Measurements from ENCODE around the gene EFNA1. TPM values are rescaled to one million over a fixed set of nuclear protein-coding genes. Genes with fewer than 3 reads are reported as not detected.

EFNA1 gene
- total and polyA plus RNA-seq, 2 of the 13 experiments (the other 11 are each of a cell fraction or from before 2014, with no cell fraction given): 81.8 to 874 TPM

DNA sequence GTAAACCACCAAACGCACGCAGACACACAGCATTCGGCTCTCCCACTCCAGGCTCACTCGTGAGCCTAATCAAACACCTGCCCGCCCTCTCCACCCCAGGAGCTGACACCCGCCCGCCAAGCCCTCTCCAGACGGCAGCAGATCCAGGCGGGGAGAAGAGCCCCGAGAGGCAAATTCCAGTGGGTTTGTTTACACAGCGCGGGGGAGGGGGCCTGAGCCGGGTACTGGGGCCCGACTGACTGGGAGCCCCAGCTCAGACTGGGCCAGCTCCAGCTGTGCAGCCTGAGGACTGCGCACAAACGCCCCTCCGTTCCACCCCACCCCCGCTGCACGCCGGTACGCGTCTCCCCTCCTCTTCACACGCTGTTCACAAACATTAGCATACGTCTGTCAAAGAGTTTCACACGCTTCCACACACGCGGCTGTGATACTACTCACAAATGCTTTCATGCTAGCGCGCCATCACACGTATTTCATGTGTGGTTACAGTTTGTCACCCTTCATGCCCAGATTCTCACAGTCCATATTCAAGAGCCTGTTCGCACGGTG, 1.0 kb upstream of the EFNA1 start (continued):
- TF ChIP-seq YEATS4 (CRISPR knock-in tag; IDR thresholded peaks at IDR 0.05; ENCODE audit: borderline replicate concordance): no peak
- no peak for TF ChIP-seq CEBPB (IDR thresholded peaks at IDR 0.05; ENCODE audit: borderline replicate concordance, low read depth, low read length)
- no peak; the same call in 1 of the 2 replicates for TF ChIP-seq ZC3H13 (CRISPR knock-in tag; IDR thresholded peaks at IDR 0.05)
- TF ChIP-seq ZNF431 (CRISPR knock-in tag; IDR thresholded peaks at IDR 0.05; ENCODE audit: borderline replicate concordance, low read depth): no peak
- TF ChIP-seq RAD51 (IDR thresholded peaks at IDR 0.05; ENCODE audit: borderline replicate concordance): no peak
- TF ChIP-seq, protein P1, sequence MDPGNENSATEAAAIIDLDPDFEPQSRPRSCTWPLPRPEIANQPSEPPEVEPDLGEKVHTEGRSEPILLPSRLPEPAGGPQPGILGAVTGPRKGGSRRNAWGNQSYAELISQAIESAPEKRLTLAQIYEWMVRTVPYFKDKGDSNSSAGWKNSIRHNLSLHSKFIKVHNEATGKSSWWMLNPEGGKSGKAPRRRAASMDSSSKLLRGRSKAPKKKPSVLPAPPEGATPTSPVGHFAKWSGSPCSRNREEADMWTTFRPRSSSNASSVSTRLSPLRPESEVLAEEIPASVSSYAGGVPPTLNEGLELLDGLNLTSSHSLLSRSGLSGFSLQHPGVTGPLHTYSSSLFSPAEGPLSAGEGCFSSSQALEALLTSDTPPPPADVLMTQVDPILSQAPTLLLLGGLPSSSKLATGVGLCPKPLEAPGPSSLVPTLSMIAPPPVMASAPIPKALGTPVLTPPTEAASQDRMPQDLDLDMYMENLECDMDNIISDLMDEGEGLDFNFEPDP (CRISPR knock-in tag; conservative IDR thresholded peaks at IDR 0.05): no peak
- TF ChIP-seq, protein P2, sequence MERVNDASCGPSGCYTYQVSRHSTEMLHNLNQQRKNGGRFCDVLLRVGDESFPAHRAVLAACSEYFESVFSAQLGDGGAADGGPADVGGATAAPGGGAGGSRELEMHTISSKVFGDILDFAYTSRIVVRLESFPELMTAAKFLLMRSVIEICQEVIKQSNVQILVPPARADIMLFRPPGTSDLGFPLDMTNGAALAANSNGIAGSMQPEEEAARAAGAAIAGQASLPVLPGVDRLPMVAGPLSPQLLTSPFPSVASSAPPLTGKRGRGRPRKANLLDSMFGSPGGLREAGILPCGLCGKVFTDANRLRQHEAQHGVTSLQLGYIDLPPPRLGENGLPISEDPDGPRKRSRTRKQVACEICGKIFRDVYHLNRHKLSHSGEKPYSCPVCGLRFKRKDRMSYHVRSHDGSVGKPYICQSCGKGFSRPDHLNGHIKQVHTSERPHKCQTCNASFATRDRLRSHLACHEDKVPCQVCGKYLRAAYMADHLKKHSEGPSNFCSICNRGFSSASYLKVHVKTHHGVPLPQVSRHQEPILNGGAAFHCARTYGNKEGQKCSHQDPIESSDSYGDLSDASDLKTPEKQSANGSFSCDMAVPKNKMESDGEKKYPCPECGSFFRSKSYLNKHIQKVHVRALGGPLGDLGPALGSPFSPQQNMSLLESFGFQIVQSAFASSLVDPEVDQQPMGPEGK (CRISPR knock-in tag; IDR thresholded peaks at IDR 0.05): peak; percentile 75; the same call in 1 of the 2 replicates
- TF ChIP-seq ZSCAN31 (CRISPR knock-in tag; IDR thresholded peaks at IDR 0.05; ENCODE audit: low read depth): no peak
- TF ChIP-seq NFE2L2 (IDR thresholded peaks at IDR 0.05; ENCODE audit: low read length): no peak
- TF ChIP-seq RORA (CRISPR knock-in tag; IDR thresholded peaks at IDR 0.05): no peak
- TF ChIP-seq MXI1 (IDR thresholded peaks at IDR 0.05; ENCODE audit: borderline replicate concordance, low read depth, low read length): no peak
- TF ChIP-seq ASH2L (IDR thresholded peaks at IDR 0.05; ENCODE audit: insufficient read length, low read depth, low read length): peak; percentile 24
- TF ChIP-seq, protein P3, sequence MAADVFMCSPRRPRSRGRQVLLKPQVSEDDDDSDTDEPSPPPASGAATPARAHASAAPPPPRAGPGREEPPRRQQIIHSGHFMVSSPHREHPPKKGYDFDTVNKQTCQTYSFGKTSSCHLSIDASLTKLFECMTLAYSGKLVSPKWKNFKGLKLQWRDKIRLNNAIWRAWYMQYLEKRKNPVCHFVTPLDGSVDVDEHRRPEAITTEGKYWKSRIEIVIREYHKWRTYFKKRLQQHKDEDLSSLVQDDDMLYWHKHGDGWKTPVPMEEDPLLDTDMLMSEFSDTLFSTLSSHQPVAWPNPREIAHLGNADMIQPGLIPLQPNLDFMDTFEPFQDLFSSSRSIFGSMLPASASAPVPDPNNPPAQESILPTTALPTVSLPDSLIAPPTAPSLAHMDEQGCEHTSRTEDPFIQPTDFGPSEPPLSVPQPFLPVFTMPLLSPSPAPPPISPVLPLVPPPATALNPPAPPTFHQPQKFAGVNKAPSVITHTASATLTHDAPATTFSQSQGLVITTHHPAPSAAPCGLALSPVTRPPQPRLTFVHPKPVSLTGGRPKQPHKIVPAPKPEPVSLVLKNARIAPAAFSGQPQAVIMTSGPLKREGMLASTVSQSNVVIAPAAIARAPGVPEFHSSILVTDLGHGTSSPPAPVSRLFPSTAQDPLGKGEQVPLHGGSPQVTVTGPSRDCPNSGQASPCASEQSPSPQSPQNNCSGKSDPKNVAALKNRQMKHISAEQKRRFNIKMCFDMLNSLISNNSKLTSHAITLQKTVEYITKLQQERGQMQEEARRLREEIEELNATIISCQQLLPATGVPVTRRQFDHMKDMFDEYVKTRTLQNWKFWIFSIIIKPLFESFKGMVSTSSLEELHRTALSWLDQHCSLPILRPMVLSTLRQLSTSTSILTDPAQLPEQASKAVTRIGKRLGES (CRISPR knock-in tag; IDR thresholded peaks at IDR 0.05; ENCODE audit: borderline replicate concordance): no peak
- TF ChIP-seq JARID2 (CRISPR knock-in tag; IDR thresholded peaks at IDR 0.05; ENCODE audit: insufficient replicate concordance): no peak
- no peak for TF ChIP-seq ZNF775 (CRISPR knock-in tag; IDR thresholded peaks at IDR 0.05; ENCODE audit: borderline replicate concordance)
- peak; percentile 60; the same call in 1 of the 2 replicates for TF ChIP-seq HNF4G (IDR thresholded peaks at IDR 0.05; ENCODE audit: borderline replicate concordance, low read depth, low read length)
- TF ChIP-seq HNF4G (CRISPR knock-in tag; IDR thresholded peaks at IDR 0.05; ENCODE audit: borderline replicate concordance, low read depth): no peak
- TF ChIP-seq, protein P4, sequence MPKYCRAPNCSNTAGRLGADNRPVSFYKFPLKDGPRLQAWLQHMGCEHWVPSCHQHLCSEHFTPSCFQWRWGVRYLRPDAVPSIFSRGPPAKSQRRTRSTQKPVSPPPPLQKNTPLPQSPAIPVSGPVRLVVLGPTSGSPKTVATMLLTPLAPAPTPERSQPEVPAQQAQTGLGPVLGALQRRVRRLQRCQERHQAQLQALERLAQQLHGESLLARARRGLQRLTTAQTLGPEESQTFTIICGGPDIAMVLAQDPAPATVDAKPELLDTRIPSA (CRISPR knock-in tag; IDR thresholded peaks at IDR 0.05; ENCODE audit: borderline replicate concordance): no peak
- peak; percentile 66 for TF ChIP-seq BORCS8-MEF2B (CRISPR knock-in tag; IDR thresholded peaks at IDR 0.05)
- TF ChIP-seq, protein P5, sequence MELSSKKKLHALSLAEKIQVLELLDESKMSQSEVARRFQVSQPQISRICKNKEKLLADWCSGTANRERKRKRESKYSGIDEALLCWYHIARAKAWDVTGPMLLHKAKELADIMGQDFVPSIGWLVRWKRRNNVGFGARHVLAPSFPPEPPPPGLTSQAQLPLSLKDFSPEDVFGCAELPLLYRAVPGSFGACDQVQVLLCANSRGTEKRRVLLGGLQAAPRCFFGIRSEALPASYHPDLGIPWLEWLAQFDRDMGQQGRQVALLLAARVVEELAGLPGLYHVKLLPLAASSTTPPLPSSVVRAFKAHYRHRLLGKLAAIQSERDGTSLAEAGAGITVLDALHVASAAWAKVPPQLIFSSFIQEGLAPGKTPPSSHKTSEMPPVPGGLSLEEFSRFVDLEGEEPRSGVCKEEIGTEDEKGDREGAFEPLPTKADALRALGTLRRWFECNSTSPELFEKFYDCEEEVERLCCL (CRISPR knock-in tag; IDR thresholded peaks at IDR 0.05; ENCODE audit: borderline replicate concordance): no peak
- TF ChIP-seq ZNF781 (CRISPR knock-in tag; IDR thresholded peaks at IDR 0.05; ENCODE audit: borderline replicate concordance, not compliant biosample characterization): peak; percentile 33

All from HepG2 (cell line).